K562 (cell line): ENCODE results near the gene EXT2. TPM values are rescaled to one million over a fixed set of nuclear protein-coding genes. Genes with fewer than 3 reads are reported as not detected.
A peak's percentile ranks its signal among the peaks of the same experiment; 100 is the strongest.

Experiments
- CCNT2 ChIP-seq: IDR thresholded peaks from 2 replicates; pipeline ENCODE4 v1.6.1; 2011; ENCODE audit warnings: borderline replicate concordance, low read depth, mild to moderate bottlenecking, moderate library complexity, mixed read lengths, low read length; ENCODE audit not compliant: insufficient read length; ENCODE audit errors: extremely low read depth
- EHMT2 ChIP-seq: fragments of 450-650 bp; IDR thresholded peaks from 2 replicates; pipeline ENCODE4 v1.6.1; 2018; ENCODE audit warnings: antibody characterized with exemption
- HLTF ChIP-seq: fragments of 450-650 bp; IDR thresholded peaks from 2 replicates; pipeline ENCODE4 v1.6.1; 2016
- HMGN3 ChIP-seq: IDR thresholded peaks from 2 replicates; pipeline ENCODE4 v1.6.1; 2011; ENCODE audit warnings: borderline replicate concordance, low read depth, mild to moderate bottlenecking, mixed read lengths, low read length; ENCODE audit not compliant: insufficient read length; ENCODE audit errors: extremely low read depth
- KLF13 ChIP-seq: fragments of 450-650 bp; IDR thresholded peaks from 2 replicates; pipeline ENCODE4 v1.6.1; 2016; ENCODE audit warnings: missing genetic modification characterization, low read depth, mild to moderate bottlenecking, missing compliant biosample characterization, moderate library complexity, borderline replicate concordance
- MAX ChIP-seq: sonication (generic); formaldehyde crosslinking; IDR thresholded peaks from 2 replicates; pipeline ENCODE4 v1.9.0; 2022; ENCODE audit warnings: mild to moderate bottlenecking, missing genetic modification reagents
- MAZ ChIP-seq, 2 experiments: fragments of 450-650 bp in 1 of 2; sonication (generic) in 1 of 2; formaldehyde crosslinking; IDR thresholded peaks in 1 of 2; conservative IDR thresholded peaks in 1 of 2; 2 replicates each; pipeline versions ENCODE4 v1.4.0 to v1.5.0; 2020; ENCODE audit warnings: mild to moderate bottlenecking in 1 of 2, missing genetic modification reagents in 1 of 2
- MBD2 ChIP-seq: sonication (generic); IDR thresholded peaks from 2 replicates; pipeline ENCODE4 v1.6.1; 2016; ENCODE audit warnings: low read depth, borderline replicate concordance
- MEIS2 ChIP-seq: fragments of 450-650 bp; IDR thresholded peaks from 2 replicates; pipeline ENCODE4 v1.6.1; 2014; ENCODE audit warnings: mild to moderate bottlenecking; ENCODE audit not compliant: partially characterized antibody
- NELFE ChIP-seq: IDR thresholded peaks from 2 replicates; pipeline ENCODE4 v1.6.1; 2011; ENCODE audit warnings: mild to moderate bottlenecking; ENCODE audit not compliant: insufficient read depth, insufficient read length
- NFIC ChIP-seq: fragments of 450-650 bp; IDR thresholded peaks from 2 replicates; pipeline ENCODE4 v1.6.1; 2017; ENCODE audit warnings: mild to moderate bottlenecking, inconsistent platforms
- ZBTB17 ChIP-seq: fragments of 450-650 bp; formaldehyde crosslinking; IDR thresholded peaks from 2 replicates; pipeline ENCODE4 v1.4.0; 2020; ENCODE audit warnings: mild to moderate bottlenecking
- ZNF347 ChIP-seq: fragments of 450-650 bp; formaldehyde crosslinking; IDR thresholded peaks from 2 replicates; pipeline ENCODE4 v1.4.0; 2020; ENCODE audit warnings: low read depth, mild to moderate bottlenecking, moderate library complexity
- ZNF512 ChIP-seq: IDR thresholded peaks from 2 replicates; pipeline ENCODE4 v1.6.1; 2016; ENCODE audit warnings: missing genetic modification characterization, missing compliant biosample characterization
- polyA plus RNA-seq, 8 experiments: library from polyadenylated mRNA; depleted of rRNA in 4 of 8; stranded (reverse) in 5 of 8; unstranded in 3 of 8; fragments of >200 nt; fragmentation: Nextera tagmentation in 2 of 8; fragmentation: Illumina TruSeq in 1 of 8; extraction: Ambion mirVana in 2 of 8; extraction: Trizol in 1 of 8; gene quantifications; 2 replicates each; pipeline versions ENCODE4 v1.2.1 to v1.2.3, GENCODE V29; 2011 to 2014; ENCODE audit warnings: inconsistent platforms in 1 of 8, missing spikeins in 1 of 8
- total RNA-seq, 7 experiments: library from RNA; depleted of rRNA in 6 of 7; stranded (reverse); fragments of >200 nt in 6 of 7; fragmentation: Illumina TruSeq in 2 of 7; extraction: Trizol in 2 of 7; gene quantifications; 2 replicates each; pipeline versions ENCODE4 v1.2.1 to v1.2.3, GENCODE V29; 2011 to 2021; ENCODE audit warnings: low replicate concordance in 1 of 7
- TF ChIP-seq, protein P1 (sequence below), 2 experiments: fragments of 450-650 bp; formaldehyde crosslinking in 1 of 2; IDR thresholded peaks; 2 replicates each; pipeline versions ENCODE4 v1.4.0 to v1.6.1; 2014 to 2020; ENCODE audit warnings: mild to moderate bottlenecking in 2 of 2, borderline replicate concordance in 1 of 2, low read depth in 1 of 2
- TF ChIP-seq, protein P2 (sequence below): fragments of 250-450 bp; sonication (Bioruptor Pico); IDR thresholded peaks from 2 replicates; pipeline ENCODE4 v1.9.0; 2021; ENCODE audit warnings: mild to moderate bottlenecking

Gene EXT2
- total and polyA plus RNA-seq, 9 of the 15 experiments (the other 6 are each of a cell fraction or from before 2014, with no cell fraction given) = 7.5 to 52.1 (median 38.1) TPM

DNA sequence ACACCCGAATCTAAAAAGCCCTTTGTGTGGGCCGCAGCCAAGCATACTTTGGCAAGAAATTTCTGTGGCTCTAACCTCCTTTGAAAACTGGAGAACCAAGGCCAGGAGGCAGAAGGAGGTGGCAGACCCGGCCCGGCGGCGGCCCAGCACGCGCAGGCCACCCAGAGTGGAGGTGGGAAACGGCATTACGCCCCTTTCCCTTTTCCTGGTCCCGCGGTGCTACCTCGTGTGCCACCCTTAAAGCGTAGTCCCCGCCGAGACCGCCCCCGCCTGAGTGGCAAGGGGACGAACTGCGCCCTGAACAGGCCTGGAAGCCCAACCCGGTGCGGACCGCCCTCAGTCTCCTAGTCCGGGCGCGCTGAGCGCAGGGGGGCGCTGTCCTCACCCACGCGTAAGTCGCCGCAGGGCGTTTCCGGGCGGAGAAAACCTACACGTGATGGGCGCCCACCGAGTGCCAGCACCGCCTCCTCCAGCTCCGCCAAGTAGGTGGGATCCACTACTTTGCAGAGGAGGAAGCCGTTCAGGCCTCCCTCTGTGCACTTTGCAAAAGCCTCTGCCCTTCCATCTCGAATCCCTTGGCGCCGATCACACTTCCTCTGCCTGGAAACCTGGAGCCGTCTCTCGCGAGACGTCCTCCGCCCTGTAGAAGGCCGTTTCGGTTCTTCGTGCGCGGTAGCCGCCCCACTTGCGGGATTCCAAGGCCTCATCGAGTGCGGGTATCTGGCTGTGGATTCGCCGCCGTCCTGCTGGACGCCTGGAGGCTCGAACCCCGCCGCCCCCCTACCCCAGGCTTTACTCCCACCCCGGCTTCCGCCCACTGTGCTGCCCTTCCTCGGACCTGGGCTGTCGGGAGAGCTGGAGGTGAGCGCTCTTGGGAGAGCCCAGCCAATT is 29.4 kb upstream of the EXT2 start, which contains the start of gene ACCS (continued):
- TF ChIP-seq, protein P1, sequence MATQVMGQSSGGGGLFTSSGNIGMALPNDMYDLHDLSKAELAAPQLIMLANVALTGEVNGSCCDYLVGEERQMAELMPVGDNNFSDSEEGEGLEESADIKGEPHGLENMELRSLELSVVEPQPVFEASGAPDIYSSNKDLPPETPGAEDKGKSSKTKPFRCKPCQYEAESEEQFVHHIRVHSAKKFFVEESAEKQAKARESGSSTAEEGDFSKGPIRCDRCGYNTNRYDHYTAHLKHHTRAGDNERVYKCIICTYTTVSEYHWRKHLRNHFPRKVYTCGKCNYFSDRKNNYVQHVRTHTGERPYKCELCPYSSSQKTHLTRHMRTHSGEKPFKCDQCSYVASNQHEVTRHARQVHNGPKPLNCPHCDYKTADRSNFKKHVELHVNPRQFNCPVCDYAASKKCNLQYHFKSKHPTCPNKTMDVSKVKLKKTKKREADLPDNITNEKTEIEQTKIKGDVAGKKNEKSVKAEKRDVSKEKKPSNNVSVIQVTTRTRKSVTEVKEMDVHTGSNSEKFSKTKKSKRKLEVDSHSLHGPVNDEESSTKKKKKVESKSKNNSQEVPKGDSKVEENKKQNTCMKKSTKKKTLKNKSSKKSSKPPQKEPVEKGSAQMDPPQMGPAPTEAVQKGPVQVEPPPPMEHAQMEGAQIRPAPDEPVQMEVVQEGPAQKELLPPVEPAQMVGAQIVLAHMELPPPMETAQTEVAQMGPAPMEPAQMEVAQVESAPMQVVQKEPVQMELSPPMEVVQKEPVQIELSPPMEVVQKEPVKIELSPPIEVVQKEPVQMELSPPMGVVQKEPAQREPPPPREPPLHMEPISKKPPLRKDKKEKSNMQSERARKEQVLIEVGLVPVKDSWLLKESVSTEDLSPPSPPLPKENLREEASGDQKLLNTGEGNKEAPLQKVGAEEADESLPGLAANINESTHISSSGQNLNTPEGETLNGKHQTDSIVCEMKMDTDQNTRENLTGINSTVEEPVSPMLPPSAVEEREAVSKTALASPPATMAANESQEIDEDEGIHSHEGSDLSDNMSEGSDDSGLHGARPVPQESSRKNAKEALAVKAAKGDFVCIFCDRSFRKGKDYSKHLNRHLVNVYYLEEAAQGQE (IDR thresholded peaks at IDR 0.05; ENCODE audit: borderline replicate concordance) = peak; percentile 77
- TF ChIP-seq, protein P1 (CRISPR knock-in tag; IDR thresholded peaks at IDR 0.05; ENCODE audit: low read depth) = no peak
- TF ChIP-seq MAX (CRISPR knock-in tag) (peak; percentile 93), ZNF347 (CRISPR knock-in tag) (no peak), ZNF512 (no peak), HMGN3 (peak; percentile 79), KLF13 (peak; percentile 56; the same call in 1 of the 2 replicates), EHMT2 (no peak), NFIC (peak; percentile 53; the same call in 1 of the 2 replicates), MAZ (CRISPR knock-in tag; conservative IDR thresholded peaks at IDR 0.05 in 1 of 2, IDR thresholded peaks at IDR 0.05 in 1 of 2) (peak; percentile 80 to 89), MEIS2 (no peak), MBD2 (peak; percentile 66; the same call in 1 of the 2 replicates), NELFE (no peak), ZBTB17 (CRISPR knock-in tag) (peak; percentile 27; the same call in 1 of the 2 replicates), CCNT2 (peak; percentile 74), HLTF (peak; percentile 65; the same call in 1 of the 2 replicates)
- TF ChIP-seq, protein P2, sequence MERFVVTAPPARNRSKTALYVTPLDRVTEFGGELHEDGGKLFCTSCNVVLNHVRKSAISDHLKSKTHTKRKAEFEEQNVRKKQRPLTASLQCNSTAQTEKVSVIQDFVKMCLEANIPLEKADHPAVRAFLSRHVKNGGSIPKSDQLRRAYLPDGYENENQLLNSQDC (CRISPR knock-in tag) = no peak; the same call in 1 of the 2 replicates
